Activated CD8-positive, alpha-beta T cell treated with anti-CD3 and anti-CD28 coated beads for 36 hours (primary cell): ENCODE measurements around the gene C5orf46. TPM values are rescaled to one million over a fixed set of nuclear protein-coding genes. Genes with fewer than 3 reads are reported as not detected.

Source experiments
- ATAC-seq: fragments of 200-7000 bp; cut with Tn5 transposase; one replicate; pipeline ENCODE4 v1.10.0; 2021; ENCODE audit warnings: mild to moderate bottlenecking, moderate library complexity
- CTCF ChIA-PET: fragments of 350-600 bp; sonication (Branson Sonifier 250); formaldehyde crosslinking; loops from one replicate; lab custom pipeline; 2021; ENCODE audit warnings: antibody characterized with exemption; lab: Charles Lee
- POLR2A ChIA-PET: fragments of 350-600 bp; sonication (Branson Sonifier 250); formaldehyde crosslinking; loops from one replicate; lab custom pipeline; 2021; ENCODE audit warnings: antibody characterized with exemption; lab: Charles Lee
- DNase-seq: peaks from one replicate; pipeline ENCODE4 v3.0.0-alpha.2; 2020
- H3K27ac Mint-ChIP-seq: one replicate; pipeline ENCODE4 v1.8.0; 2021; ENCODE audit warnings: mild to moderate bottlenecking, mixed read lengths
- H3K27me3 Mint-ChIP-seq: one replicate; pipeline ENCODE4 v1.8.0; 2021; ENCODE audit warnings: mixed read lengths
- H3K36me3 Mint-ChIP-seq: one replicate; pipeline ENCODE4 v1.8.0; 2021; ENCODE audit warnings: low read depth, mixed read lengths
- H3K4me1 Mint-ChIP-seq: one replicate; pipeline ENCODE4 v1.8.0; 2021; ENCODE audit warnings: low read depth, mixed read lengths
- H3K4me3 Mint-ChIP-seq: one replicate; pipeline ENCODE4 v1.8.0; 2021; ENCODE audit warnings: mild to moderate bottlenecking, moderate library complexity, mixed read lengths
- H3K9me3 Mint-ChIP-seq: one replicate; pipeline ENCODE4 v1.8.0; 2021; ENCODE audit warnings: mixed read lengths
- CTCF ChIP-seq: fragments of 200-600 bp; IDR thresholded peaks from one replicate; pipeline ENCODE4 v1.8.0; 2022; ENCODE audit warnings: antibody characterized with exemption, mild to moderate bottlenecking
- intact Hi-C: fragments of 100-400 bp; cut with micrococcal nuclease; formaldehyde crosslinking; loops from one replicate; pipeline ENCODE4 v1.10.0; 2022
- total RNA-seq, 2 experiments: library from RNA; stranded (reverse); gene quantifications; one replicate each; pipeline ENCODE4 v1.2.3, GENCODE V29; 2021

C5orf46 gene
- total RNA-seq, 2 experiments from 2014 or later, result not detected

DNA sequence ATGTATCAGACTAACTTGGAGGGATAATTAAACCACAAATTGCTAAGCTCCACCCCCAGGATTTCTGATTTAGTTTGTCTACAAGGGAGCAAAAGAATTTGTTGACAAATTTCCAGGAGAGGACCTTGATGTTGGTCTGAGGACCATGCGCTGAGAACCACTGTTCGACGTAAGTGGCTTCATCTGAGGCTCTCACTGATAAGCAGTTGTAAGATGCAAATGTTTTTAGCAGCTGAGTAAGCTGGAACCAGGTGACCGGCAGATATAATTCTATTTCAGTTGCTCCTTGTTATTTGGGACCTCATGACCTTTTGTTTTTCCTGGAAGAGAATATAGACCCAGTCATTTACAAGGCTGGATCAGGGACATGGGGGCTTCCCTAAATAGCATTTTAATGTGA is 60.7 kb downstream of the C5orf46 start:
- CTCF ChIA-PET, result interaction anchor here (2.0 kb wide), 1 partner anchor 12 kb away, joined by 10 read pairs; no protein-coding TSS in a partner anchor

DNA sequence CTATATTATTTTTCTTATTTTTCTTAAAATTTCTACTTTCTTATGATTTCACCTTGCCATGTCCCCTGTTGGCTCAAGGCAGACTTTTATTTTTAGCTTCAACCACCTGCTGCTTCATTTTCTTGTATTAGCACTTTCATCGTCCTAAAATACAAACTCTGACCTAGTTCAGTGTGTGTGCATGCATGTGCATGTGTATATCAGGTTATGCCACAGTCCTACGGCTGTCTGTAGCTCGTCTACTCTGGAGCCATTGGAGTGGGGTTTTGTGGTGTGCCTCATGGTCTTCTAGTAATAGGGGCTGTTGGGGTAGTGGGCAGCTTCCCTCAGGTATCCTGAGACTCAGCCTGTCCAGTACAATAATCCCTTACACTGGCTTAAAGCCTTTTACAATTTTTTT is 61.5 kb downstream of the C5orf46 start:
- Mint-ChIP-seq H3K36me3 (no peaks in the 10 kb centered on the region), H3K4me1 (no peaks in the 10 kb centered on the region), H3K9me3 (no peaks in the 10 kb centered on the region), H3K27me3 (peaks cover 18% of the 10 kb centered on the region), H3K27ac (no peak overlapping the region), H3K4me3 (no peak overlapping the region)
- ChIA-PET CTCF (interaction anchor here (1.2 to 2.0 kb wide), 2 partner anchors 12 to 224 kb away, joined by 3 to 10 read pairs; no protein-coding TSS in a partner anchor), POLR2A (no interaction called here)
- no peak for TF ChIP-seq CTCF
- ATAC-seq, result no peak
- DNase-seq, result no peak
- intact Hi-C loops, result no loop called here

More for the DNA sequence above, 60.7 kb downstream of the C5orf46 start:
- no peak for TF ChIP-seq CTCF
- Mint-ChIP-seq H3K4me1 (no peaks in the 10 kb centered on the region), H3K9me3 (no peaks in the 10 kb centered on the region), H3K27ac (no peak overlapping the region), H3K36me3 (no peaks in the 10 kb centered on the region), H3K27me3 (peaks cover 18% of the 10 kb centered on the region), H3K4me3 (no peak overlapping the region)
- DNase-seq (no peak), ATAC-seq (no peak)
- POLR2A ChIA-PET, result no interaction called here
- intact Hi-C loops, result no loop called here

DNA sequence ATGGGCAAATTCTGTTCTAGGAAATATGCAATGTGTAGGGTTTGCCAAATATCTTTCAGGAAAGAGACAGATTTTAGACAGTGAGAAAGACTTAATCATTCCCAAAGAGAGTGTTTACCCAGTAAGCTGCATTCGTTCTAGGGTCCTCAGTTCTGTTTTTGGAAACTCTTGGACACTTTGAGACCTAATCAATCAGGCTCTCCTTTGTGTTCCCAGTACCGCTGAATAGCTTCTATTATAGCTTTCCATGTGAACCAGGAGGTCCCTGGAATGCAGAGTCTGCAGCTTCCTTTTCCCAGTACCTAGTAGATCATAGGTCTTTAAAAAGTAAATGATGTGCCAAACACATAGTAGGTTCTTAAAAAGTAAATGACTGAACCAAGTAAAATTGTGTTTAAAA is 63.5 kb downstream of the C5orf46 start:
- no peak overlapping the region for H3K4me3 Mint-ChIP-seq
- no peak for DNase-seq
- H3K9me3 Mint-ChIP-seq, result no peaks in the 10 kb centered on the region
- no peak for ATAC-seq
- H3K27ac Mint-ChIP-seq, result no peak overlapping the region
- CTCF ChIA-PET, result interaction anchor here (0.9 to 1.3 kb wide), 2 partner anchors 15 to 20 kb away, joined by 3 to 4 read pairs; no protein-coding TSS in a partner anchor
- TF ChIP-seq CTCF, result no peak
- H3K27me3 Mint-ChIP-seq, result peaks cover 11% of the 10 kb centered on the region
- H3K36me3 Mint-ChIP-seq, result no peaks in the 10 kb centered on the region
- POLR2A ChIA-PET, result no interaction called here
- intact Hi-C loops, result no loop called here
- H3K4me1 Mint-ChIP-seq, result no peaks in the 10 kb centered on the region

Other genes with a start within 250 kb of the C5orf46 start
- gene JAKMIP2, start 123.8 kb downstream of the C5orf46 start, total RNA-seq, result 1 to 10 TPM; 2.6 to 3.2 TPM
- not detected for gene SPINK1, start 74.9 kb downstream of the C5orf46 start, total RNA-seq
- not detected for gene SCGB3A2, start 27.8 kb downstream of the C5orf46 start, total RNA-seq
- not detected for gene SPINK5, start 157.4 kb upstream of the C5orf46 start, total RNA-seq